Stimulated activated CD4-positive, alpha-beta T cell treated with anti-CD3 and anti-CD28 coated beads, Interleukin-15, amount 100 ng/mL, for 48 hours (primary cell): Measurements from ENCODE around the gene PHF1.

Source experiments
- DNase-seq, 2 donors: peaks; one replicate each; pipeline ENCODE4 v3.0.0-alpha.2; 2020; ENCODE audit warnings: low read depth in 2 of 2

Gene PHF1

GRCh38 chr6:33431880-33432541, 21.2 kb downstream of the PHF1 start:
- no peak for DNase-seq

GRCh38 chr6:33432546-33432945, 21.7 kb downstream of the PHF1 start:
- DNase-seq = no peak

GRCh38 chr6:33433001-33433543, 22.3 kb downstream of the PHF1 start:
- DNase-seq = no peak

GRCh38 chr6:33433544-33434191, 22.9 kb downstream of the PHF1 start:
- DNase-seq = no peak

GRCh38 chr6:33434961-33435360, 24.1 kb downstream of the PHF1 start:
- DNase-seq = no peak

GRCh38 chr6:33437666-33438065, 26.9 kb downstream of the PHF1 start:
- no peak for DNase-seq

- DNase-seq = no peak
Observed at GRCh38 chr6:33438978-33439594, 28.3 kb downstream of the PHF1 start.

GRCh38 chr6:33439956-33440648, 29.3 kb downstream of the PHF1 start:
- no peak for DNase-seq

- DNase-seq = no peak
Observed at GRCh38 chr6:33440649-33441309, 30.0 kb downstream of the PHF1 start.

- no peak for DNase-seq
Observed at GRCh38 chr6:33441457-33441856, 30.6 kb downstream of the PHF1 start.

- DNase-seq = no peak
Observed at GRCh38 chr6:33442283-33442682, 31.5 kb downstream of the PHF1 start.

- no peak for DNase-seq
Observed at GRCh38 chr6:33443025-33443424, 32.2 kb downstream of the PHF1 start.

GRCh38 chr6:33443619-33444504, 33.0 kb downstream of the PHF1 start:
- DNase-seq = no peak

- DNase-seq = no peak
Observed at GRCh38 chr6:33445119-33445603, 34.3 kb downstream of the PHF1 start.

- no peak for DNase-seq
Observed at GRCh38 chr6:33446356-33446755, 35.5 kb downstream of the PHF1 start.

GRCh38 chr6:33450434-33450833, 39.6 kb downstream of the PHF1 start:
- DNase-seq = no peak

GRCh38 chr6:33451606-33452005, 40.8 kb downstream of the PHF1 start:
- DNase-seq = no peak

GRCh38 chr6:33452496-33452895, 41.7 kb downstream of the PHF1 start:
- no peak for DNase-seq

GRCh38 chr6:33453393-33454008, 42.7 kb downstream of the PHF1 start:
- DNase-seq = no peak
